ENCODE measurements around the gene WDFY4. TPM values are rescaled to one million over a fixed set of nuclear protein-coding genes. Genes with fewer than 3 reads are reported as not detected.

Gene WDFY4
- total and polyA plus RNA-seq, 2 of the 4 experiments (the other 2 are of a cell fraction) = not detected

GRCh38 chr10:48842231-48842630 lies 157.6 kb downstream of the WDFY4 start:
- Histone ChIP-seq H3K27me3 (ENCODE audit: control insufficient read depth, insufficient read depth, low read length) (peaks cover 11% of the 10 kb centered on the region), H3K56ac (ENCODE audit: extremely low read depth, insufficient read depth, low read length) (no peak overlapping the region), H2BK120ac (ENCODE audit: low read depth, low read length) (no peak overlapping the region), H2AK5ac (ENCODE audit: low read depth, low read length) (no peak overlapping the region), H3K9ac (ENCODE audit: low read depth, low read length) (no peak overlapping the region), H3K4ac (ENCODE audit: low read depth, low read length) (no peak overlapping the region), H3K14ac (replicated peaks; ENCODE audit: low read depth, low read length) (no peak overlapping the region), H2BK5ac (ENCODE audit: low read depth, low read length, poor library complexity, severe bottlenecking) (no peak overlapping the region), H3K79me1 (ENCODE audit: low read depth in 1 of 2, low read length in 2 of 2) (no peaks in the 10 kb centered on the region), H3K4me2 (ENCODE audit: low read depth, low read length) (no peak overlapping the region), H2AK9ac (replicated peaks; ENCODE audit: low read depth, low read length, poor library complexity) (no peak overlapping the region), H3K18ac (ENCODE audit: low read depth, low read length) (no peak overlapping the region), H3K9me3 (ENCODE audit: control insufficient read depth, insufficient read depth, low read length) (no peaks in the 10 kb centered on the region), H3K27ac (ENCODE audit: insufficient read depth, low read length) (no peak overlapping the region), H4K91ac (ENCODE audit: insufficient read depth, low read depth, low read length) (no peak overlapping the region), H3K9me1 (ENCODE audit: insufficient read depth, low read length) (no peaks in the 10 kb centered on the region), H2AFZ (replicated peaks; ENCODE audit: low read length, poor library complexity) (no peak overlapping the region), H4K5ac (ENCODE audit: low read depth, low read length) (no peak overlapping the region), H2BK20ac (ENCODE audit: low read depth, low read length) (no peak overlapping the region), H3K4me1 (ENCODE audit: control insufficient read depth, insufficient read depth, low read length) (no peaks in the 10 kb centered on the region), H2BK15ac (ENCODE audit: low read depth, low read length) (no peak overlapping the region), H3K4me3 (ENCODE audit: insufficient read depth, low read depth, low read length) (no peak overlapping the region), H4K8ac (ENCODE audit: low read depth in 2 of 2, low read length in 2 of 2) (no peak overlapping the region), H3K23ac (ENCODE audit: low read depth, low read length) (no peak overlapping the region), H3K36me3 (ENCODE audit: control insufficient read depth, insufficient read depth, low read length) (no peaks in the 10 kb centered on the region), H4K20me1 (ENCODE audit: insufficient read depth, low read length) (no peaks in the 10 kb centered on the region)
- in situ Hi-C loops (cut with MboI; ENCODE audit: low sequenced_read_pairs) (no loop called here), dilution Hi-C loops (cut with HindIII; ENCODE audit: low sequenced_read_pairs, unreplicated experiment) (no loop called here), intact Hi-C loops (cut with micrococcal nuclease) (no loop called here)
- ATAC-seq (ENCODE audit: low read depth) (no peak), DNase-seq (no peak)
- TF ChIP-seq ELK1 (IDR thresholded peaks at IDR 0.05; ENCODE audit: borderline replicate concordance, low read depth, low read length) = no peak
- TF ChIP-seq RAD21 (IDR thresholded peaks at IDR 0.05; ENCODE audit: low read length) = no peak
- TF ChIP-seq USF2 (IDR thresholded peaks at IDR 0.05; ENCODE audit: low read depth, low read length) = no peak
- no peak for TF ChIP-seq CEBPB (IDR thresholded peaks at IDR 0.05; ENCODE audit: low read depth, low read length)
- no peak for TF ChIP-seq NFE2L2 (IDR thresholded peaks at IDR 0.05; ENCODE audit: low read depth, low read length)
- TF ChIP-seq SMC3 (IDR thresholded peaks at IDR 0.05; ENCODE audit: low read depth, low read length) = no peak
- no peak for TF ChIP-seq POLR2A (IDR thresholded peaks at IDR 0.05; ENCODE audit: low read depth, low read length)
- no peak for TF ChIP-seq CHD1 (IDR thresholded peaks at IDR 0.05; ENCODE audit: low read depth, low read length)
- no peak for TF ChIP-seq MAZ (IDR thresholded peaks at IDR 0.05; ENCODE audit: borderline replicate concordance, low read depth, low read length)
- no peak for TF ChIP-seq BHLHE40 (IDR thresholded peaks at IDR 0.05; ENCODE audit: low read depth, low read length)
- no peak for TF ChIP-seq MAFK (IDR thresholded peaks at IDR 0.05; ENCODE audit: low read depth, low read length)
- TF ChIP-seq CTCF (conservative IDR thresholded peaks at IDR 0.05; ENCODE audit: low read depth, low read length) = no peak
- no peak for TF ChIP-seq MXI1 (IDR thresholded peaks at IDR 0.05; ENCODE audit: borderline replicate concordance, low read depth, low read length)
- no peak for TF ChIP-seq RFX5 (IDR thresholded peaks at IDR 0.05; ENCODE audit: low read depth, low read length)
- TF ChIP-seq RCOR1 (IDR thresholded peaks at IDR 0.05; ENCODE audit: insufficient replicate concordance, low read length) = no peak
- WGBS, 2 experiments (ENCODE audit: extremely low coverage in 2 of 2, insufficient read length in 1 of 2) = 69% methylated on average over 7 of the region's 11 CpGs; no CpG with 5 or more reads in 1 of the 2 experiments
- POLR2A ChIA-PET (ENCODE audit: unreplicated experiment) = no interaction called here
- CTCF ChIA-PET = no interaction called here
- no TSS peak for BruUV-seq (replicated peaks)

Data from IMR-90 (cell line).